Measurements from ENCODE around the gene KDF1.

KDF1 gene

DNA sequence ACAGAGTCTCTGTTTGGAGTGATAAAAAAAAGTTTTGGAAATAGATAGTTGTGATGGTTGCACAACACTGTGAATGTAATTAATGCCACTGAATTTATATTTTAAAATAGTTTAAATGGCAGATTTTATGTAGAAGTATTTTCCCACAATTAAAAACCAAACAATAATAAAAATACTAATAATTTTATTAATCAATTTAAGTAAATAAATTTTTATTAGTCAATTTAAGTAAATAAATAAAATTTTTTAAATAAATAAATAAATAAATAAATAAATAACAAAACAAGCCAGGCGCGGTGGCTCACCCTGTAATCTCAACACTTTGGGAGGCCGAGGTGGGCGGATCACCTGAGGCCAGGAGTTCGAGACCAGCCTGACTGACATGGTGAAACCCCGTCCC lies 4.9 kb upstream of the KDF1 start:
- TF ChIP-seq, protein P1, sequence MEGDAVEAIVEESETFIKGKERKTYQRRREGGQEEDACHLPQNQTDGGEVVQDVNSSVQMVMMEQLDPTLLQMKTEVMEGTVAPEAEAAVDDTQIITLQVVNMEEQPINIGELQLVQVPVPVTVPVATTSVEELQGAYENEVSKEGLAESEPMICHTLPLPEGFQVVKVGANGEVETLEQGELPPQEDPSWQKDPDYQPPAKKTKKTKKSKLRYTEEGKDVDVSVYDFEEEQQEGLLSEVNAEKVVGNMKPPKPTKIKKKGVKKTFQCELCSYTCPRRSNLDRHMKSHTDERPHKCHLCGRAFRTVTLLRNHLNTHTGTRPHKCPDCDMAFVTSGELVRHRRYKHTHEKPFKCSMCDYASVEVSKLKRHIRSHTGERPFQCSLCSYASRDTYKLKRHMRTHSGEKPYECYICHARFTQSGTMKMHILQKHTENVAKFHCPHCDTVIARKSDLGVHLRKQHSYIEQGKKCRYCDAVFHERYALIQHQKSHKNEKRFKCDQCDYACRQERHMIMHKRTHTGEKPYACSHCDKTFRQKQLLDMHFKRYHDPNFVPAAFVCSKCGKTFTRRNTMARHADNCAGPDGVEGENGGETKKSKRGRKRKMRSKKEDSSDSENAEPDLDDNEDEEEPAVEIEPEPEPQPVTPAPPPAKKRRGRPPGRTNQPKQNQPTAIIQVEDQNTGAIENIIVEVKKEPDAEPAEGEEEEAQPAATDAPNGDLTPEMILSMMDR (IDR thresholded peaks at IDR 0.05; ENCODE audit: low read depth, low read length, missing control alignments) = no peak
- no peak overlapping the region for H3K4me3 ChIP-seq (replicated peaks; ENCODE audit: low read depth, low read length)
- no peak for DNase-seq (ENCODE audit: extremely low read depth, low read depth)

GRCh38 chr1:26961826-26962225 lies 1.6 kb upstream of the KDF1 start:
- DNase-seq (ENCODE audit: extremely low read depth, low read depth) = peak; percentile 96
- TF ChIP-seq, protein P1 (IDR thresholded peaks at IDR 0.05; ENCODE audit: low read depth, low read length, missing control alignments) = no peak

DNA sequence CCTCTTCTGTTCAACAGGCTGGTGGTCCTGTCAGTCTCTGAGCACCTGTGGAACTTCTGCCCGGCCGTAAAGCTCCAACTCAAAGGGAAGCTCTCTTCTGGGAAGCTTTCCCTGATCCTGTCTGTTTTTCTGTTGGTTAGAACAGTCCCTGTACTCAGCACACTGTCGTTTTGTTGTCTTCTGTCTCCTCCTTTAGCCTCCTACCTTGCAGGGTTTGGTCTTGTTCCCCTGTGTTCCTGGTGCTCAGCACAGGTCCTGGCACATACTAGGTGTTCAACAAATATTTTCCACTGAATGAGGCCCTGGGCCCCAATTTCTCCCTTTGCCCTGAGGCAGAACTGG lies 328 bp upstream of the KDF1 start:
- H3K4me3 ChIP-seq (replicated peaks; ENCODE audit: low read depth, low read length) = no peak overlapping the region
- no peak for DNase-seq (ENCODE audit: extremely low read depth, low read depth)
- TF ChIP-seq, protein P1 (IDR thresholded peaks at IDR 0.05; ENCODE audit: low read depth, low read length, missing control alignments) = no peak

More at GRCh38 chr1:26961826-26962225, 1.6 kb upstream of the KDF1 start:
- no peak overlapping the region for H3K4me3 ChIP-seq (replicated peaks; ENCODE audit: low read depth, low read length)

- TF ChIP-seq, protein P1 (IDR thresholded peaks at IDR 0.05; ENCODE audit: low read depth, low read length, missing control alignments) = no peak
- H3K4me3 ChIP-seq (replicated peaks; ENCODE audit: low read depth, low read length) = no peak overlapping the region
- no peak for DNase-seq (ENCODE audit: extremely low read depth, low read depth)
Observed at GRCh38 chr1:26959270-26959669, 998 bp downstream of the KDF1 start.

DNA sequence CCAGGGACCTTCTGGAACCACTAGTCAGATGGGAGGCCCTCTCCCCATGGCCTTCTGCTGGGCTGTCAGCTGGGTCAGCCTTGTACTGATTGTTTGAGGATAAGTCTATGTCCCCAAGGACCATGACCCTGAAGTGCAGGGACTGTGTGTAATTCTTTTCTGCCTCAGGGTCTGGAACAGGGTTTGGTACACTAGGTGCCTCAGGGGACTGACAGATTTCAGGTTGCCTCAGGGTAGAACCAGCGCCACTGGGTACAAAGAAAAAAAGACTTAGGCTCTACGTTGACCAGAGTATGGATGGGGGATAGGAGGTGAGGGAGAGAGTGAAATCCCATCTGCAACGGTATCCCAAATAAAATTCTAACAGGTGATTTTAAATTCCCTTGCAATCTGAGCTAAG lies 3.0 kb downstream of the KDF1 start:
- TF ChIP-seq, protein P1 (IDR thresholded peaks at IDR 0.05; ENCODE audit: low read depth, low read length, missing control alignments) = no peak
- H3K4me3 ChIP-seq (replicated peaks; ENCODE audit: low read depth, low read length) = no peak overlapping the region
- DNase-seq (ENCODE audit: extremely low read depth, low read depth) = no peak

- no peak for DNase-seq (ENCODE audit: extremely low read depth, low read depth)
- H3K4me3 ChIP-seq (replicated peaks; ENCODE audit: low read depth, low read length) = no peak overlapping the region
- TF ChIP-seq, protein P1 (IDR thresholded peaks at IDR 0.05; ENCODE audit: low read depth, low read length, missing control alignments) = no peak
Observed at GRCh38 chr1:26956321-26956720, 3.9 kb downstream of the KDF1 start.

DNA sequence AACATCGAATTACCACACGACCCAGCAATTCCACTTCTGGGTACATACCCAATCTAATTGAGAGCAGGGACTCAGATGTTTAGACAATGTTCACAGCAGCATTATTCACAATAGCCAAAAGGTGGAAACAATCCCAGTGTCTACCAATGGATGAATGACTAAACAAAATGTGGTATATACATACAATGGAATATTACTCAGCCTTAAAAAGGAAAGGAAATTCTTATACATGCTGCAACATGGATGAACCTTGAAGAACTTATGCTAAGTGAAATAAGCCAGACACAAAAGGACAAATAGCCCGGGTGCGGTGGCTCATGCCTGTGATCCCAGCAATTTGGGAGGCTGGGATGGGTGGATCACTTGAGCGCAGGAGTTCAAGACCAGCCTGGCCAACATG lies 6.9 kb downstream of the KDF1 start:
- no peak overlapping the region for H3K4me3 ChIP-seq (replicated peaks; ENCODE audit: low read depth, low read length)
- TF ChIP-seq, protein P1 (IDR thresholded peaks at IDR 0.05; ENCODE audit: low read depth, low read length, missing control alignments) = no peak
- no peak for DNase-seq (ENCODE audit: extremely low read depth, low read depth)

Measured in HFF-Myc (cell line).